GM13976 (cell line): Measurements from ENCODE around the gene B2M.
A peak's percentile ranks its signal among the peaks of the same experiment; 100 is the strongest.

ENCODE experiments used
- DNase-seq: peaks from one replicate; pipeline ENCODE4 v3.0.0; 2012; ENCODE audit warnings: low spot score
- in situ Hi-C: fragments of 300-500 bp; cut with MboI; formaldehyde crosslinking; loops from one replicate; pipeline ENCODE4 v1.12.0; 2022; ENCODE audit warnings: low sequenced_read_pairs, mixed read lengths, inconsistent platforms; ENCODE audit not compliant: unreplicated experiment
- TF ChIP-seq, protein P1 (sequence below): IDR thresholded peaks from 2 replicates; pipeline ENCODE4 v1.5.1; 2012; ENCODE audit warnings: borderline replicate concordance, mild to moderate bottlenecking; ENCODE audit not compliant: insufficient read depth; ENCODE audit errors: extremely low read depth, missing control alignments, control extremely low read depth

B2M gene

DNA sequence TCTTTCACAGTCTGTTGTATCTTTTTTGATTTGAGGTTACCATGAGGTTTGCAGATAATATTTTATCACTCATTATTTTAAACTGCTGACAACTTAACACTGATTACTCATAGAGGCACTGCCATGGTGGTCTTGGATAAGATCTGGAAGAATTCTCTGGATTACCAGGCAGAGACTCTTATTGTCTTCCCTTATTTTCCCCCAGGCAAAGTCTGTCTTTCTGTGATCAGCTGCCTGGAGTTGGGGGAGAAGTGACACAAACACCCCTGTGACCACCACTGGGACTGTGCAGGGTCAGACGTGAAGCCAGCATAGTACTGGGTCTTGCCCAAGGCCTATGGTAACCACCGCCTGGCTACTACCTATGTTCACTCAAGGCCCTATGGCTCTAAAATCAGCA lies 4.9 kb upstream of the B2M start:
- in situ Hi-C loops, result no loop called here

DNA sequence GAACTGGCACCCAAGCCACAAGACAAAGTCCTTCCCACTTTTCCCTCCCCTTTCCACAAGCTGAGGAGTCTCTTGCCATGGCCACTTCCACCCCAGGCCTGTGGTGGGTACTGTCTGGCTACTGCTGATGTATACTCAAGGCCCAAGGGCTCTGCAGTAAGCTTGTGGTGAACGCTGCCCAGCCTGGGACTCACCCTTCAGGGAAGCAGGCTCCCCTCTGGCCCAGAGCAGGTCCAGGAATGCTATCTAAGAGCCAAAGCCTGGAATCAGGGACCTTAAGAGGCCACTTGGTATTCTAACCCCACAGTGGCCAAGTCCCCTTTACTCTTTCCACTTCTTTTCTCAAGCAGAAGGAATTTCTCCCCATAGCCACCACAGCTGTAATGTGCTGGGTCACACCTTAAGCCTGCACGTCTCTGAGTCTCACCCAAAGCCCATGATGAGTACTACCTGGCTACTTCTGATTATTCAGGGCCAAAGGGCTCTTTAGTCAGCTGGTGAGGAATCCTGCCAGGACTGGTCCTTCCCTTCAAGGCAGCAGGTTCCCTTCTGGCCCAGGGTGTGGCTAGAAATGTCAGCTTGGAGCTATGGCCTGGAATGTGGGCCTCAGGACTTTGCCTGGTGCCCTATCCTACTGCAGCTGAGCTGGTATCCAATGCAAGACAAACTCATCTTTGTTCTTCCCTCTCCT lies 4.2 kb upstream of the B2M start:
- in situ Hi-C loops, result no loop called here
- DNase-seq, result no peak
- TF ChIP-seq, protein P1, sequence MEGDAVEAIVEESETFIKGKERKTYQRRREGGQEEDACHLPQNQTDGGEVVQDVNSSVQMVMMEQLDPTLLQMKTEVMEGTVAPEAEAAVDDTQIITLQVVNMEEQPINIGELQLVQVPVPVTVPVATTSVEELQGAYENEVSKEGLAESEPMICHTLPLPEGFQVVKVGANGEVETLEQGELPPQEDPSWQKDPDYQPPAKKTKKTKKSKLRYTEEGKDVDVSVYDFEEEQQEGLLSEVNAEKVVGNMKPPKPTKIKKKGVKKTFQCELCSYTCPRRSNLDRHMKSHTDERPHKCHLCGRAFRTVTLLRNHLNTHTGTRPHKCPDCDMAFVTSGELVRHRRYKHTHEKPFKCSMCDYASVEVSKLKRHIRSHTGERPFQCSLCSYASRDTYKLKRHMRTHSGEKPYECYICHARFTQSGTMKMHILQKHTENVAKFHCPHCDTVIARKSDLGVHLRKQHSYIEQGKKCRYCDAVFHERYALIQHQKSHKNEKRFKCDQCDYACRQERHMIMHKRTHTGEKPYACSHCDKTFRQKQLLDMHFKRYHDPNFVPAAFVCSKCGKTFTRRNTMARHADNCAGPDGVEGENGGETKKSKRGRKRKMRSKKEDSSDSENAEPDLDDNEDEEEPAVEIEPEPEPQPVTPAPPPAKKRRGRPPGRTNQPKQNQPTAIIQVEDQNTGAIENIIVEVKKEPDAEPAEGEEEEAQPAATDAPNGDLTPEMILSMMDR, result no peak

More for the DNA sequence above, 4.9 kb upstream of the B2M start:
- TF ChIP-seq, protein P1, result no peak
- no peak for DNase-seq

DNA sequence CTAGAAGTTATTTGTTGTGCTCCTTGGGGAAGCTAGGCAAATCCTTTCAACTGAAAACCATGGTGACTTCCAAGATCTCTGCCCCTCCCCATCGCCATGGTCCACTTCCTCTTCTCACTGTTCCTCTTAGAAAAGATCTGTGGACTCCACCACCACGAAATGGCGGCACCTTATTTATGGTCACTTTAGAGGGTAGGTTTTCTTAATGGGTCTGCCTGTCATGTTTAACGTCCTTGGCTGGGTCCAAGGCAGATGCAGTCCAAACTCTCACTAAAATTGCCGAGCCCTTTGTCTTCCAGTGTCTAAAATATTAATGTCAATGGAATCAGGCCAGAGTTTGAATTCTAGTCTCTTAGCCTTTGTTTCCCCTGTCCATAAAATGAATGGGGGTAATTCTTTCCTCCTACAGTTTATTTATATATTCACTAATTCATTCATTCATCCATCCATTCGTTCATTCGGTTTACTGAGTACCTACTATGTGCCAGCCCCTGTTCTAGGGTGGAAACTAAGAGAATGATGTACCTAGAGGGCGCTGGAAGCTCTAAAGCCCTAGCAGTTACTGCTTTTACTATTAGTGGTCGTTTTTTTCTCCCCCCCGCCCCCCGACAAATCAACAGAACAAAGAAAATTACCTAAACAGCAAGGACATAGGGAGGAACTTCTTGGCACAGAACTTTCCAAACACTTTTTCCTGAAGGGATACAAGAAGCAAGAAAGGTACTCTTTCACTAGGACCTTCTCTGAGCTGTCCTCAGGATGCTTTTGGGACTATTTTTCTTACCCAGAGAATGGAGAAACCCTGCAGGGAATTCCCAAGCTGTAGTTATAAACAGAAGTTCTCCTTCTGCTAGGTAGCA lies 851 bp upstream of the B2M start:
- TF ChIP-seq, protein P1, result peak; percentile 57
- in situ Hi-C loops, result loop anchor here (5.0 kb wide), 1 partner anchor 48 kb away; the partner anchor contains the start of gene SPG11
- no peak for DNase-seq

DNA sequence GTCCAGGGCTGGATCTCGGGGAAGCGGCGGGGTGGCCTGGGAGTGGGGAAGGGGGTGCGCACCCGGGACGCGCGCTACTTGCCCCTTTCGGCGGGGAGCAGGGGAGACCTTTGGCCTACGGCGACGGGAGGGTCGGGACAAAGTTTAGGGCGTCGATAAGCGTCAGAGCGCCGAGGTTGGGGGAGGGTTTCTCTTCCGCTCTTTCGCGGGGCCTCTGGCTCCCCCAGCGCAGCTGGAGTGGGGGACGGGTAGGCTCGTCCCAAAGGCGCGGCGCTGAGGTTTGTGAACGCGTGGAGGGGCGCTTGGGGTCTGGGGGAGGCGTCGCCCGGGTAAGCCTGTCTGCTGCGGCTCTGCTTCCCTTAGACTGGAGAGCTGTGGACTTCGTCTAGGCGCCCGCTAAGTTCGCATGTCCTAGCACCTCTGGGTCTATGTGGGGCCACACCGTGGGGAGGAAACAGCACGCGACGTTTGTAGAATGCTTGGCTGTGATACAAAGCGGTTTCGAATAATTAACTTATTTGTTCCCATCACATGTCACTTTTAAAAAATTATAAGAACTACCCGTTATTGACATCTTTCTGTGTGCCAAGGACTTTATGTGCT lies 527 bp downstream of the B2M start:
- TF ChIP-seq, protein P1, result no peak
- in situ Hi-C loops, result loop anchor here (5.0 kb wide), 1 partner anchor 50 kb away; the partner anchor contains the start of gene SPG11
- peak; percentile 45 for DNase-seq

DNA sequence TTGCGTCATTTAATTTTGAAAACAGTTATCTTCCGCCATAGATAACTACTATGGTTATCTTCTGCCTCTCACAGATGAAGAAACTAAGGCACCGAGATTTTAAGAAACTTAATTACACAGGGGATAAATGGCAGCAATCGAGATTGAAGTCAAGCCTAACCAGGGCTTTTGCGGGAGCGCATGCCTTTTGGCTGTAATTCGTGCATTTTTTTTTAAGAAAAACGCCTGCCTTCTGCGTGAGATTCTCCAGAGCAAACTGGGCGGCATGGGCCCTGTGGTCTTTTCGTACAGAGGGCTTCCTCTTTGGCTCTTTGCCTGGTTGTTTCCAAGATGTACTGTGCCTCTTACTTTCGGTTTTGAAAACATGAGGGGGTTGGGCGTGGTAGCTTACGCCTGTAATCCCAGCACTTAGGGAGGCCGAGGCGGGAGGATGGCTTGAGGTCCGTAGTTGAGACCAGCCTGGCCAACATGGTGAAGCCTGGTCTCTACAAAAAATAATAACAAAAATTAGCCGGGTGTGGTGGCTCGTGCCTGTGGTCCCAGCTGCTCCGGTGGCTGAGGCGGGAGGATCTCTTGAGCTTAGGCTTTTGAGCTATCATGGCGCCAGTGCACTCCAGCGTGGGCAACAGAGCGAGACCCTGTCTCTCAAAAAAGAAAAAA lies 1.2 kb downstream of the B2M start:
- TF ChIP-seq, protein P1, result no peak
- DNase-seq, result peak; percentile 35
- in situ Hi-C loops, result loop anchor here (5.0 kb wide), 1 partner anchor 50 kb away; the partner anchor contains the start of gene SPG11
